ENCODE measurements around the gene ISOC2.
A peak's percentile ranks its signal among the peaks of the same experiment; 100 is the strongest.

Gene ISOC2

GRCh38 chr19:55484593-55485438 is 23.4 kb upstream of the ISOC2 start, which contains the start of gene NAT14:
TSS of gene NAT14 (plus strand) at chr19:55485188. CDS start at chr19:55485709, 521 bp downstream.
- Histone ChIP-seq H2AFZ (ENCODE audit: low read depth, low read length, severe bottlenecking) (peak within 1 kb of the TSS; percentile 63), H3K36me3 (ENCODE audit: low read length) (no peaks in the 10 kb centered on the region), H3K9me3 (ENCODE audit: insufficient read depth, low read length) (no peaks in the 10 kb centered on the region), H3K27me3 (ENCODE audit: low read length) (no peaks in the 10 kb centered on the region), H3K4me2 (ENCODE audit: low read depth, low read length, poor library complexity, severe bottlenecking) (peak within 1 kb of the TSS; percentile 75), H3K9ac (ENCODE audit: low read length) (peak within 1 kb of the TSS; percentile 64), H3K27ac (ENCODE audit: low read depth, low read length) (no peak within 1 kb of the TSS), H3F3A (ENCODE audit: insufficient read depth) (0 out of 2 replicates have a peak, but pooled peaks cover 3% of the 10 kb centered on the region), H4K20me1 (ENCODE audit: low read depth, low read length) (no peaks in the 10 kb centered on the region), H3K9me2 (replicated peaks; ENCODE audit: insufficient read depth, low read length) (no peaks in the 10 kb centered on the region), H3K79me2 (ENCODE audit: insufficient read depth, low read length) (no peaks in the 10 kb centered on the region), H3K4me3 (ENCODE audit: insufficient read depth, low read length, poor library complexity, severe bottlenecking) (peak within 1 kb of the TSS; percentile 73)
- TF ChIP-seq, protein P1, sequence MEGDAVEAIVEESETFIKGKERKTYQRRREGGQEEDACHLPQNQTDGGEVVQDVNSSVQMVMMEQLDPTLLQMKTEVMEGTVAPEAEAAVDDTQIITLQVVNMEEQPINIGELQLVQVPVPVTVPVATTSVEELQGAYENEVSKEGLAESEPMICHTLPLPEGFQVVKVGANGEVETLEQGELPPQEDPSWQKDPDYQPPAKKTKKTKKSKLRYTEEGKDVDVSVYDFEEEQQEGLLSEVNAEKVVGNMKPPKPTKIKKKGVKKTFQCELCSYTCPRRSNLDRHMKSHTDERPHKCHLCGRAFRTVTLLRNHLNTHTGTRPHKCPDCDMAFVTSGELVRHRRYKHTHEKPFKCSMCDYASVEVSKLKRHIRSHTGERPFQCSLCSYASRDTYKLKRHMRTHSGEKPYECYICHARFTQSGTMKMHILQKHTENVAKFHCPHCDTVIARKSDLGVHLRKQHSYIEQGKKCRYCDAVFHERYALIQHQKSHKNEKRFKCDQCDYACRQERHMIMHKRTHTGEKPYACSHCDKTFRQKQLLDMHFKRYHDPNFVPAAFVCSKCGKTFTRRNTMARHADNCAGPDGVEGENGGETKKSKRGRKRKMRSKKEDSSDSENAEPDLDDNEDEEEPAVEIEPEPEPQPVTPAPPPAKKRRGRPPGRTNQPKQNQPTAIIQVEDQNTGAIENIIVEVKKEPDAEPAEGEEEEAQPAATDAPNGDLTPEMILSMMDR (IDR thresholded peaks at IDR 0.05; ENCODE audit: insufficient read depth, low read length, poor library complexity, severe bottlenecking): no peak

DNA sequence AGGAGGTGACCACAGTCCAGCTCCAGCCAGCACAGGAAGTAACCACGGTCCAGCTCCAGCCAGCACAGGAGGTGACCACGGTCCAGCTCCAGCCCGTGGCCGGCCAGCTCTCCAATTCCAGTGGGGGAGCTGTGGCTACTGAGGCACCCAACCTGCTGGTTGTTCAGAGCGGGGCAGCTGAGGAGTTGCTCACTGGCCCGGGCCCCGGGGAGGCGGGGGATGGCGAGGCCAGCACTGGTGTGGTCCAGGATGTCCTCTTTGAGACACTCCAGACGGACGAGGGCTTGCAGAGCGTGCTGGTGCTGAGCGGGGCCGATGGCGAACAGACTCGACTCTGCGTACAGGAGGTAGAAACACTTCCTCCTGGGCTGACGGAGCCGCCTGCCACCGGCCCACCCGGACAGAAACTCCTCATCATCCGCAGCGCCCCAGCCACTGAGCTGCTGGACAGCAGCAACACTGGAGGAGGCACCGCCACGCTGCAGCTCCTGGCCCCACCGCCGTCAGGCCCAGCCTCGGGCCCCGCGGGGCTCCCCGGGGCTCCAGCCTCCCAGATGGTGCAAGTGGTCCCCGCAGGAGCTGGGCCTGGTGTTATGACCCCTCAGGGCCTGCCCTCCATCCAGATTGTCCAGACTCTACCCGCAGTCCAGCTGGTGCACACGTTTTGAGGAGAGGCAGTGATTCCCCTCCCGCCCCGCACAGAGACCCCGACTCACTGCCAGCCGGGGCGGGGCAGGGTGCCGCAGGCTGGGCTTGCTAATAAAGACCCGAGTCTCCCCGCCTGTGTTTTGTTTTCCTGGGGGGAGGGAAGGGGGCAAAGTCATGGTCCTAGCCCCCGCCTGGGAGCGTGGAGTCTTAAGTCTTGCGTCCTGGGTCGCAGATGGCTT is 22.5 kb upstream of the ISOC2 start:
- peak overlapping the region; percentile 73 for H3K4me3 ChIP-seq (ENCODE audit: insufficient read depth, low read length, poor library complexity, severe bottlenecking)
- H3F3A ChIP-seq (ENCODE audit: insufficient read depth): 0 out of 2 replicates have a peak, but pooled peaks cover 3% of the 10 kb centered on the region
- TF ChIP-seq, protein P1 (IDR thresholded peaks at IDR 0.05; ENCODE audit: insufficient read depth, low read length, poor library complexity, severe bottlenecking): no peak
- no peak for TF ChIP-seq EZH2phosphoT487 (conservative IDR thresholded peaks at IDR 0.05; ENCODE audit: low read length)
- no peaks in the 10 kb centered on the region for H3K9me3 ChIP-seq (ENCODE audit: insufficient read depth, low read length)
- peak overlapping the region; percentile 75 for H3K4me2 ChIP-seq (ENCODE audit: low read depth, low read length, poor library complexity, severe bottlenecking)
- H4K20me1 ChIP-seq (ENCODE audit: low read depth, low read length): no peaks in the 10 kb centered on the region
- H3K27ac ChIP-seq (ENCODE audit: low read depth, low read length): no peak overlapping the region
- H3K9me2 ChIP-seq (replicated peaks; ENCODE audit: insufficient read depth, low read length): no peaks in the 10 kb centered on the region
- peak overlapping the region; percentile 64 for H3K9ac ChIP-seq (ENCODE audit: low read length)
- H3K79me2 ChIP-seq (ENCODE audit: insufficient read depth, low read length): peaks cover 5% of the 10 kb centered on the region; the same call in 1 of the 2 replicates
- H3K36me3 ChIP-seq (ENCODE audit: low read length): no peaks in the 10 kb centered on the region
- no peaks in the 10 kb centered on the region for H3K27me3 ChIP-seq (ENCODE audit: low read length)
- H2AFZ ChIP-seq (ENCODE audit: low read depth, low read length, severe bottlenecking): no peak overlapping the region

- H3K9ac ChIP-seq (ENCODE audit: low read length): no peak overlapping the region
- H4K20me1 ChIP-seq (ENCODE audit: low read depth, low read length): no peaks in the 10 kb centered on the region
- H3K4me2 ChIP-seq (ENCODE audit: low read depth, low read length, poor library complexity, severe bottlenecking): no peak overlapping the region
- H3K79me2 ChIP-seq (ENCODE audit: insufficient read depth, low read length): peaks cover 8% of the 10 kb centered on the region; the same call in 1 of the 2 replicates
- H3K9me3 ChIP-seq (ENCODE audit: insufficient read depth, low read length): no peaks in the 10 kb centered on the region
- H3K27ac ChIP-seq (ENCODE audit: low read depth, low read length): no peak overlapping the region
- no peaks in the 10 kb centered on the region for H3K27me3 ChIP-seq (ENCODE audit: low read length)
- H3K4me3 ChIP-seq (ENCODE audit: insufficient read depth, low read length, poor library complexity, severe bottlenecking): no peak overlapping the region
- no peak overlapping the region for H2AFZ ChIP-seq (ENCODE audit: low read depth, low read length, severe bottlenecking)
- H3K9me2 ChIP-seq (replicated peaks; ENCODE audit: insufficient read depth, low read length): no peaks in the 10 kb centered on the region
- TF ChIP-seq, protein P1 (IDR thresholded peaks at IDR 0.05; ENCODE audit: insufficient read depth, low read length, poor library complexity, severe bottlenecking): no peak
- TF ChIP-seq EZH2phosphoT487 (conservative IDR thresholded peaks at IDR 0.05; ENCODE audit: low read length): no peak
- H3K36me3 ChIP-seq (ENCODE audit: low read length): no peaks in the 10 kb centered on the region
- 0 out of 2 replicates have a peak, but pooled peaks cover 3% of the 10 kb centered on the region for H3F3A ChIP-seq (ENCODE audit: insufficient read depth)
Observed at GRCh38 chr19:55482967-55483705, 21.7 kb upstream of the ISOC2 start.

Measured in SU-DHL-6 (cell line).